WTC11 (cell line): ENCODE measurements around the gene IRX3. TPM values are rescaled to one million over a fixed set of nuclear protein-coding genes. Genes with fewer than 3 reads are reported as not detected.

Experiments
- ATAC-seq: fragments of 200-7000 bp; cut with Tn5 transposase; 2 replicates; pipeline ENCODE4 v1.10.0; 2021; ENCODE audit warnings: mild to moderate bottlenecking, moderate library complexity
- CTCF ChIA-PET: fragments of 300-600 bp; sonication (Branson Sonifier 250); formaldehyde crosslinking; loops from one replicate; lab custom pipeline; 2021; ENCODE audit warnings: antibody characterized with exemption; lab: Charles Lee
- POLR2A ChIA-PET: fragments of 350-600 bp; sonication (Branson Sonifier 250); formaldehyde crosslinking; loops from one replicate; lab custom pipeline; 2021; ENCODE audit warnings: antibody characterized with exemption; lab: Charles Lee
- DNase-seq: peaks from one replicate; pipeline ENCODE4 v3.0.0; 2021; ENCODE audit warnings: low spot score
- H3K27ac Mint-ChIP-seq: 2 replicates; pipeline ENCODE4 v1.8.0; 2021; ENCODE audit warnings: mixed read lengths
- H3K27me3 Mint-ChIP-seq: 2 replicates; pipeline ENCODE4 v1.8.0; 2021; ENCODE audit warnings: low read depth, mild to moderate bottlenecking, moderate library complexity, mixed read lengths
- H3K36me3 Mint-ChIP-seq: 2 replicates; pipeline ENCODE4 v1.8.0; 2021; ENCODE audit warnings: mixed read lengths
- H3K4me1 Mint-ChIP-seq: 2 replicates; pipeline ENCODE4 v1.8.0; 2022; ENCODE audit warnings: mixed read lengths
- H3K4me3 Mint-ChIP-seq: 2 replicates; pipeline ENCODE4 v1.8.0; 2021; ENCODE audit warnings: mild to moderate bottlenecking, moderate library complexity, mixed read lengths
- H3K9me3 Mint-ChIP-seq: 2 replicates; pipeline ENCODE4 v1.8.0; 2021; ENCODE audit warnings: mixed read lengths
- AR ChIP-seq: fragments of 250-450 bp; sonication (Bioruptor Pico); IDR thresholded peaks from 2 replicates; pipeline ENCODE4 v1.9.0; 2021; ENCODE audit warnings: mild to moderate bottlenecking
- ARID4B ChIP-seq: sonication (generic); formaldehyde crosslinking; IDR thresholded peaks from 2 replicates; pipeline ENCODE4 v1.8.0; 2023; ENCODE audit warnings: missing genetic modification reagents, mild to moderate bottlenecking, borderline replicate concordance
- CTCF ChIP-seq: fragments of 200-600 bp; IDR thresholded peaks from 2 replicates; pipeline ENCODE4 v1.8.0; 2022; ENCODE audit warnings: antibody characterized with exemption
- ELF4 ChIP-seq: sonication (generic); formaldehyde crosslinking; IDR thresholded peaks from 2 replicates; pipeline ENCODE4 v1.8.1; 2022; ENCODE audit warnings: low read depth, mild to moderate bottlenecking, moderate library complexity, missing genetic modification reagents
- EMX1 ChIP-seq: fragments of 250-450 bp; sonication (Bioruptor Pico); IDR thresholded peaks from 2 replicates; pipeline ENCODE4 v1.8.0; 2021; ENCODE audit warnings: mild to moderate bottlenecking
- ERG ChIP-seq: fragments of 250-450 bp; sonication (Bioruptor Pico); IDR thresholded peaks from 2 replicates; pipeline ENCODE4 v1.8.0; 2021; ENCODE audit warnings: mild to moderate bottlenecking
- GABPB1 ChIP-seq: sonication (generic); formaldehyde crosslinking; IDR thresholded peaks from 2 replicates; pipeline ENCODE4 v1.8.1; 2023; ENCODE audit warnings: mild to moderate bottlenecking, missing genetic modification reagents
- GTF2I ChIP-seq: fragments of 250-450 bp; sonication (Bioruptor Pico); conservative IDR thresholded peaks from 2 replicates; pipeline ENCODE4 v1.4.0; 2021; ENCODE audit warnings: mild to moderate bottlenecking
- IRF1 ChIP-seq: sonication (generic); formaldehyde crosslinking; IDR thresholded peaks from 2 replicates; pipeline ENCODE4 v1.8.0; 2023; ENCODE audit warnings: missing genetic modification reagents
- OVOL2 ChIP-seq: fragments of 250-450 bp; sonication (Bioruptor Pico); IDR thresholded peaks from 2 replicates; pipeline ENCODE4 v1.9.0; 2021; ENCODE audit warnings: mild to moderate bottlenecking, borderline replicate concordance
- PRRX2 ChIP-seq: fragments of 250-450 bp; sonication (Bioruptor Pico); IDR thresholded peaks from 2 replicates; pipeline ENCODE4 v1.8.0; 2021; ENCODE audit warnings: mild to moderate bottlenecking
- RELA ChIP-seq: sonication (generic); formaldehyde crosslinking; IDR thresholded peaks from 2 replicates; pipeline ENCODE4 v1.8.1; 2022; ENCODE audit warnings: missing genetic modification reagents, mild to moderate bottlenecking, borderline replicate concordance
- TCF7 ChIP-seq: sonication (generic); formaldehyde crosslinking; IDR thresholded peaks from 2 replicates; pipeline ENCODE4 v1.8.0; 2022; ENCODE audit warnings: mild to moderate bottlenecking, low read depth, missing genetic modification reagents, moderate library complexity
- TP53 ChIP-seq: sonication (generic); formaldehyde crosslinking; IDR thresholded peaks from 2 replicates; pipeline ENCODE4 v1.8.1; 2023; ENCODE audit warnings: mild to moderate bottlenecking, missing genetic modification reagents
- USF2 ChIP-seq: sonication (generic); formaldehyde crosslinking; IDR thresholded peaks from 2 replicates; pipeline ENCODE4 v1.8.1; 2023; ENCODE audit warnings: mild to moderate bottlenecking, missing genetic modification reagents, moderate library complexity
- ZNF263 ChIP-seq: sonication (generic); formaldehyde crosslinking; IDR thresholded peaks from 2 replicates; pipeline ENCODE4 v1.8.1; 2022; ENCODE audit warnings: low read depth, mild to moderate bottlenecking, moderate library complexity, missing genetic modification reagents
- total RNA-seq: library from RNA; stranded (reverse); gene quantifications from 3 replicates; pipeline ENCODE4 v1.2.3, GENCODE V29; 2021

IRX3 gene
- total RNA-seq, 1 experiment from 2014 or later, result 1.1 TPM

- Mint-ChIP-seq H3K4me3 (peak overlapping the region; percentile 58), H3K9me3 (no peaks in the 10 kb centered on the region), H3K4me1 (peaks cover 32% of the 10 kb centered on the region), H3K36me3 (no peaks in the 10 kb centered on the region), H3K27me3 (peaks cover 93% of the 10 kb centered on the region), H3K27ac (no peak overlapping the region)
- DNase-seq, result peak; percentile 26
- CTCF ChIA-PET, result interaction anchor here (0.6 to 2.7 kb wide), 28 partner anchors 9 to 1137 kb away, joined by 3 to 12 read pairs (median 4); partner anchors contain the start of gene IRX5
- ATAC-seq, result no peak
- POLR2A ChIA-PET, result no interaction called here
- TF ChIP-seq PRRX2 (CRISPR knock-in tag), result no peak
- TF ChIP-seq GTF2I (CRISPR knock-in tag), result no peak
- TF ChIP-seq ELF4, result no peak
- no peak for TF ChIP-seq USF2 (CRISPR knock-in tag)
- TF ChIP-seq TP53 (CRISPR knock-in tag), result no peak
- no peak for TF ChIP-seq ZNF263
- TF ChIP-seq AR, result no peak
- TF ChIP-seq IRF1 (CRISPR knock-in tag), result no peak
Observed at GRCh38 chr16:54282928-54283724, 3.5 kb downstream of the IRX3 start.

GRCh38 chr16:54282202-54282927, 4.2 kb downstream of the IRX3 start:
- ATAC-seq (peak; percentile 7), DNase-seq (peak; percentile 79)
- no peaks in the 10 kb centered on the region for H3K36me3 Mint-ChIP-seq
- peaks cover 37% of the 10 kb centered on the region for H3K4me1 Mint-ChIP-seq
- no peak overlapping the region for H3K27ac Mint-ChIP-seq
- TF ChIP-seq GTF2I (CRISPR knock-in tag) (0 out of 2 replicates have a peak, but pooled peaks have one; percentile 42), USF2 (CRISPR knock-in tag) (no peak), EMX1 (CRISPR knock-in tag) (no peak), RELA (CRISPR knock-in tag) (no peak), ERG (no peak), ARID4B (CRISPR knock-in tag) (no peak), OVOL2 (no peak), GABPB1 (no peak), CTCF (peak; percentile 50; the same call in 1 of the 2 replicates), TCF7 (CRISPR knock-in tag) (no peak)
- H3K4me3 Mint-ChIP-seq, result peak overlapping the region; percentile 72
- no peaks in the 10 kb centered on the region for H3K9me3 Mint-ChIP-seq
- H3K27me3 Mint-ChIP-seq, result peaks cover 90% of the 10 kb centered on the region
- CTCF ChIA-PET, result interaction anchor here (0.6 to 2.7 kb wide), 29 partner anchors 9 to 733 kb away, joined by 3 to 12 read pairs (median 4); partner anchors contain the start of gene IRX5
- POLR2A ChIA-PET, result no interaction called here
